ENCODE data around the gene ELN.

DNA sequence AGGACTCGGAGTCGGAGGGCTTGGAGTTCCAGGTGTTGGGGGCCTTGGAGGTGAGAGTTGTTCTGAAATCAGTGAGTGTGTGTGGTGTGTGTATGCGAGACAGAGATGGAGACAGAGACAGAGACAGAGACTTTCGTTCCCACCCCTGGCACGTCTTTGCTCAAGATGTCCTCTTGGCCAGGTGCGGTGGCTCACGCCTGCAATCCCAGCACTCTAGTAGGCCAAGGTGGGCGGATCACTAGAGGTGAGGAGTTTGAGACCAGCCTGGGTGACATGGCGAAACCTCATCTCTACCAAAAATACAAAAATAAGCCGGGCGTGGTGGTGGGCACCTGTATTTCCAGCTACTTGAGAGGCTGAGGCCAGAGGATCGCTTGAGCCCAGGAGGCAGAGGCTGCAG lies 35.7 kb downstream of the ELN start:
- TF ChIP-seq, protein P1, sequence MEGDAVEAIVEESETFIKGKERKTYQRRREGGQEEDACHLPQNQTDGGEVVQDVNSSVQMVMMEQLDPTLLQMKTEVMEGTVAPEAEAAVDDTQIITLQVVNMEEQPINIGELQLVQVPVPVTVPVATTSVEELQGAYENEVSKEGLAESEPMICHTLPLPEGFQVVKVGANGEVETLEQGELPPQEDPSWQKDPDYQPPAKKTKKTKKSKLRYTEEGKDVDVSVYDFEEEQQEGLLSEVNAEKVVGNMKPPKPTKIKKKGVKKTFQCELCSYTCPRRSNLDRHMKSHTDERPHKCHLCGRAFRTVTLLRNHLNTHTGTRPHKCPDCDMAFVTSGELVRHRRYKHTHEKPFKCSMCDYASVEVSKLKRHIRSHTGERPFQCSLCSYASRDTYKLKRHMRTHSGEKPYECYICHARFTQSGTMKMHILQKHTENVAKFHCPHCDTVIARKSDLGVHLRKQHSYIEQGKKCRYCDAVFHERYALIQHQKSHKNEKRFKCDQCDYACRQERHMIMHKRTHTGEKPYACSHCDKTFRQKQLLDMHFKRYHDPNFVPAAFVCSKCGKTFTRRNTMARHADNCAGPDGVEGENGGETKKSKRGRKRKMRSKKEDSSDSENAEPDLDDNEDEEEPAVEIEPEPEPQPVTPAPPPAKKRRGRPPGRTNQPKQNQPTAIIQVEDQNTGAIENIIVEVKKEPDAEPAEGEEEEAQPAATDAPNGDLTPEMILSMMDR (IDR thresholded peaks at IDR 0.05; ENCODE audit: low read depth, low read length), result no peak
- TF ChIP-seq EZH2phosphoT487 (IDR thresholded peaks at IDR 0.05; ENCODE audit: low read depth), result no peak
